Gastrocnemius medialis (tissue), 4 donors: ENCODE data around the gene UCK2. TPM values are rescaled to one million over a fixed set of nuclear protein-coding genes. Genes with fewer than 3 reads are reported as not detected.

ENCODE experiments used
- ATAC-seq, 2 donors: fragments of 150-250 bp; one replicate each; pipeline ENCODE4 v1.9.1; 2016
- DNase-seq, 2 donors: peaks; one replicate each; pipeline ENCODE4 v3.0.0-alpha.2; 2019
- H3K27ac ChIP-seq, 4 donors: fragments of 200-600 bp; sonication (generic); 1 replicate in 1 of 4; 2 replicates in 3 of 4; pipeline ENCODE4 v1.5.1; 2016 to 2018; ENCODE audit warnings: mild to moderate bottlenecking in 2 of 4, moderate library complexity in 1 of 4
- H3K27me3 ChIP-seq, 3 donors: fragments of 200-600 bp; sonication (generic) in 2 of 3; 1 replicate in 1 of 3; 2 replicates in 2 of 3; pipeline versions ENCODE4 v1.5.1 to v1.6.0; 2016 to 2019; ENCODE audit warnings: mild to moderate bottlenecking in 1 of 3, moderate library complexity in 1 of 3
- H3K36me3 ChIP-seq, 2 donors: fragments of 200-600 bp; sonication (generic) in 1 of 2; one replicate each; pipeline ENCODE4 v1.5.1; 2017 to 2018
- H3K4me1 ChIP-seq, 2 donors: fragments of 200-600 bp; sonication (generic) in 1 of 2; one replicate each; pipeline ENCODE4 v1.5.1; 2016 to 2017; ENCODE audit warnings: mild to moderate bottlenecking in 2 of 2
- H3K4me3 ChIP-seq, 4 donors: fragments of 200-600 bp; sonication (generic) in 3 of 4; 1 replicate in 1 of 4; 2 replicates in 3 of 4; pipeline ENCODE4 v1.5.1; 2016 to 2019; ENCODE audit warnings: mild to moderate bottlenecking in 2 of 4
- H3K9me3 ChIP-seq, 3 donors: fragments of 200-600 bp; sonication (generic) in 2 of 3; 1 replicate in 1 of 3; 2 replicates in 2 of 3; pipeline ENCODE4 v1.5.1; 2016 to 2019
- CTCF ChIP-seq, 5 experiments: fragments of 450-650 bp in 3 of 5; fragments of 200-600 bp in 2 of 5; sonication (generic) in 2 of 5; IDR thresholded peaks in 4 of 5; conservative IDR thresholded peaks in 1 of 5; 1 replicate in 4 of 5; 2 replicates in 1 of 5; pipeline ENCODE4 v1.5.1; 2016 to 2019; ENCODE audit warnings: antibody characterized with exemption in 5 of 5, mild to moderate bottlenecking in 3 of 5, moderate library complexity in 3 of 5
- POLR2A ChIP-seq, 2 donors: fragments of 450-650 bp; IDR thresholded peaks; one replicate each; pipeline ENCODE4 v1.6.1; 2017; ENCODE audit warnings: antibody characterized with exemption in 2 of 2, mild to moderate bottlenecking in 2 of 2, moderate library complexity in 2 of 2
- in situ Hi-C, 4 donors: fragments of 200-750 bp; cut with MboI; loops; one replicate each; pipeline versions ENCODE4 v1.15.0 to v1.8.0; 2017; ENCODE audit warnings: low sequenced_read_pairs in 4 of 4
- intact Hi-C: fragments of 100-400 bp; cut with DNase I; formaldehyde crosslinking; loops from one replicate; pipeline ENCODE4 v1.15.1; 2023; ENCODE audit warnings: low total_unique reads
- total RNA-seq, 4 donors: library from RNA; depleted of rRNA; stranded (reverse); fragments of >200 nt; gene quantifications; one replicate each; pipeline versions ENCODE4 v1.1.0 to v1.2.3, GENCODE V29; 2016

The UCK2 gene
- total RNA-seq, 4 donors from 2014 or later, result 14.0 to 32.7 (median 24.1) TPM

GRCh38 chr1:165958306-165958705 is 130.9 kb downstream of the UCK2 start:
- intact Hi-C loops, result no loop called here
- Histone ChIP-seq H3K36me3 (no peaks in the 10 kb centered on the region), H3K4me1 (no peaks in the 10 kb centered on the region), H3K27me3 (no peaks in the 10 kb centered on the region), H3K9me3 (no peaks in the 10 kb centered on the region), H3K27ac (no peak overlapping the region), H3K4me3 (no peak overlapping the region)
- no peak for DNase-seq
- no peak for ATAC-seq
- TF ChIP-seq POLR2A (IDR thresholded peaks at IDR 0.05), result no peak
- TF ChIP-seq CTCF (IDR thresholded peaks at IDR 0.05 in 4 of 5, conservative IDR thresholded peaks at IDR 0.05 in 1 of 5), result no peak
- in situ Hi-C loops, result no loop called here

- Histone ChIP-seq H3K27ac (no peak overlapping the region), H3K36me3 (no peaks in the 10 kb centered on the region), H3K9me3 (no peaks in the 10 kb centered on the region), H3K27me3 (no peaks in the 10 kb centered on the region), H3K4me1 (no peaks in the 10 kb centered on the region), H3K4me3 (no peak overlapping the region)
- no peak for ATAC-seq
- DNase-seq, result no peak
- TF ChIP-seq CTCF (IDR thresholded peaks at IDR 0.05 in 4 of 5, conservative IDR thresholded peaks at IDR 0.05 in 1 of 5), result no peak
- no peak for TF ChIP-seq POLR2A (IDR thresholded peaks at IDR 0.05)
- in situ Hi-C loops, result no loop called here
- intact Hi-C loops, result no loop called here
Measured at GRCh38 chr1:165960136-165960535, 132.7 kb downstream of the UCK2 start.

- TF ChIP-seq POLR2A (IDR thresholded peaks at IDR 0.05), result no peak
- no peak for TF ChIP-seq CTCF (IDR thresholded peaks at IDR 0.05 in 4 of 5, conservative IDR thresholded peaks at IDR 0.05 in 1 of 5)
- in situ Hi-C loops (no loop called here), intact Hi-C loops (no loop called here)
- no peaks in the 10 kb centered on the region for H3K9me3 ChIP-seq
- DNase-seq (no peak), ATAC-seq (no peak)
- no peak overlapping the region for H3K27ac ChIP-seq
- H3K4me3 ChIP-seq, result no peak overlapping the region
- no peaks in the 10 kb centered on the region for H3K36me3 ChIP-seq
- no peaks in the 10 kb centered on the region for H3K4me1 ChIP-seq
- H3K27me3 ChIP-seq, result no peaks in the 10 kb centered on the region
Measured at GRCh38 chr1:165960881-165961280, 133.5 kb downstream of the UCK2 start.

Other genes with a start within 250 kb of the UCK2 start
- gene MGST3, start 196.4 kb upstream of the UCK2 start, total RNA-seq, result 100 to 1,000 TPM; 101 to 275 (median 202) TPM
- gene ALDH9A1, start 129.1 kb upstream of the UCK2 start, total RNA-seq, result 10 to 100 TPM; 46.4 to 91.5 (median 63.3) TPM
- 10 to 100 TPM; 28.7 to 46.9 (median 36.8) TPM for gene TMCO1, start 58.7 kb upstream of the UCK2 start, total RNA-seq